22Rv1 (cell line): Measurements from ENCODE around the gene ROS1.

Experiments
- ZFX ChIP-seq: fragments of 450-650 bp; IDR thresholded peaks from 2 replicates; pipeline ENCODE4 v1.6.1; 2017; ENCODE audit warnings: antibody characterized with exemption, borderline replicate concordance
- TF ChIP-seq, protein P1 (sequence below): fragments of 450-650 bp; IDR thresholded peaks from 2 replicates; pipeline ENCODE4 v1.5.1; 2017; ENCODE audit warnings: mild to moderate bottlenecking

DNA sequence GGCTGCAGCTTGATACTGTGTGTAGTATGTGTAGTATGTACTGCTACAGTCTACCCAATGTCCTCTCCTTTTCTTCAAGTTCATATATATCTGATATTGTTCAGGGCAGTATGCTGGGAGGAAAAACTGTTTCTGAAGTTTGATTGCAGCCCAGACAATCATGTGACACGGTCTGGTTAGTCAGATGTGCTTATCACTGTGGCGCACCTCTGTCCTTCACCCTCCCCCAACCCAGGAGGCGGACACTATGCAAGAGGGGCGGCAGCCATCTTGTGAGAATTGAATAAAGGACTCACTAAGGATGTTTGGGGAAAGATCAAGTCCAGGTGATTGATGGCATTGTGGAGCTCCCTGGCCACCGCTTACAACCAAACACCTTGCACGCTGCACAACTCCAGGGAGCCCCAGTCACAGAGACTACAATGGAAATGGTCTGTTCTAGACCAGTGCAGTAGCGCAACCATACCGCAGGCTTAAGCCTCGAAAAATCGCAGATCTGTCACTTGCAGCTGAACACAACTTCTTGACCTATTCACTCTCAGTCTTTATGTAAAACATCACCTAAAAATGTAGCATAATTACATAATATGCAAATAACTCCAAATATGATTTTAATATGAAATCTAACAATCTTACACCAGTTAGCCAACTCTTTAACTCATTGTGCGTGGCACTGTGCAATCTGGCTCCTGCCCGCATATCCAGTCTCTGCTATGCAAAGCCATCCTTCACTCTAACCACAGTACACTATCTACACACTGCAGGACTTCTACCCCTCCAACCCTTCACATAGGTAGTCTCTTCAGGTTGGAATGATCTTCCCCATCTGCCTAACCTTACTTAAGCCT is 81.1 kb downstream of the ROS1 start:
- TF ChIP-seq, protein P1, sequence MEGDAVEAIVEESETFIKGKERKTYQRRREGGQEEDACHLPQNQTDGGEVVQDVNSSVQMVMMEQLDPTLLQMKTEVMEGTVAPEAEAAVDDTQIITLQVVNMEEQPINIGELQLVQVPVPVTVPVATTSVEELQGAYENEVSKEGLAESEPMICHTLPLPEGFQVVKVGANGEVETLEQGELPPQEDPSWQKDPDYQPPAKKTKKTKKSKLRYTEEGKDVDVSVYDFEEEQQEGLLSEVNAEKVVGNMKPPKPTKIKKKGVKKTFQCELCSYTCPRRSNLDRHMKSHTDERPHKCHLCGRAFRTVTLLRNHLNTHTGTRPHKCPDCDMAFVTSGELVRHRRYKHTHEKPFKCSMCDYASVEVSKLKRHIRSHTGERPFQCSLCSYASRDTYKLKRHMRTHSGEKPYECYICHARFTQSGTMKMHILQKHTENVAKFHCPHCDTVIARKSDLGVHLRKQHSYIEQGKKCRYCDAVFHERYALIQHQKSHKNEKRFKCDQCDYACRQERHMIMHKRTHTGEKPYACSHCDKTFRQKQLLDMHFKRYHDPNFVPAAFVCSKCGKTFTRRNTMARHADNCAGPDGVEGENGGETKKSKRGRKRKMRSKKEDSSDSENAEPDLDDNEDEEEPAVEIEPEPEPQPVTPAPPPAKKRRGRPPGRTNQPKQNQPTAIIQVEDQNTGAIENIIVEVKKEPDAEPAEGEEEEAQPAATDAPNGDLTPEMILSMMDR = no peak
- TF ChIP-seq ZFX = no peak
